K562 (cell line): Measurements from ENCODE around the gene GABRR2. TPM values are rescaled to one million over a fixed set of nuclear protein-coding genes. Genes with fewer than 3 reads are reported as not detected.

Experiments
- BCOR ChIP-seq: fragments of 450-650 bp; IDR thresholded peaks from 2 replicates; pipeline ENCODE4 v1.6.1; 2016
- C11orf30 ChIP-seq: fragments of 450-650 bp; IDR thresholded peaks from 2 replicates; pipeline ENCODE4 v1.6.1; 2016; ENCODE audit warnings: low read depth, mild to moderate bottlenecking
- CCNT2 ChIP-seq: IDR thresholded peaks from 2 replicates; pipeline ENCODE4 v1.6.1; 2011; ENCODE audit warnings: borderline replicate concordance, low read depth, mild to moderate bottlenecking, moderate library complexity, mixed read lengths, low read length; ENCODE audit not compliant: insufficient read length; ENCODE audit errors: extremely low read depth
- CTCFL ChIP-seq: IDR thresholded peaks from 2 replicates; pipeline ENCODE4 v1.6.1; 2011; ENCODE audit warnings: borderline replicate concordance, low read depth, mild to moderate bottlenecking, moderate library complexity, low read length; ENCODE audit not compliant: insufficient read depth, poor library complexity, severe bottlenecking
- ESRRA ChIP-seq: fragments of 450-650 bp; IDR thresholded peaks from 2 replicates; pipeline ENCODE4 v1.6.1; 2014; ENCODE audit warnings: low read depth, mild to moderate bottlenecking, moderate library complexity, borderline replicate concordance
- ESRRB ChIP-seq: fragments of 250-450 bp; sonication (Bioruptor Pico); IDR thresholded peaks from 2 replicates; pipeline ENCODE4 v1.5.0; 2020; ENCODE audit warnings: mild to moderate bottlenecking, moderate library complexity, borderline replicate concordance
- FOS ChIP-seq: IDR thresholded peaks from 3 replicates; pipeline ENCODE4 v1.6.1; 2011; ENCODE audit not compliant: insufficient read length; ENCODE audit errors: extremely low read depth
- MAFG ChIP-seq: fragments of 450-650 bp; conservative IDR thresholded peaks from 2 replicates; pipeline ENCODE4 v1.6.1; 2016; ENCODE audit warnings: missing genetic modification characterization, missing compliant biosample characterization
- MCM5 ChIP-seq: fragments of 450-650 bp; IDR thresholded peaks from 2 replicates; pipeline ENCODE4 v1.6.1; 2016; ENCODE audit warnings: low read depth
- MYBL2 ChIP-seq, 2 experiments: fragments of 450-650 bp in 1 of 2; sonication (generic) in 1 of 2; formaldehyde crosslinking in 1 of 2; IDR thresholded peaks; 2 replicates each; pipeline versions ENCODE4 v1.6.1 to v1.8.1; 2017 to 2022; ENCODE audit warnings: borderline replicate concordance in 1 of 2, inconsistent platforms in 1 of 2, low read depth in 1 of 2, mild to moderate bottlenecking in 1 of 2, missing genetic modification reagents in 1 of 2, moderate library complexity in 1 of 2
- NFE2 ChIP-seq: IDR thresholded peaks from 2 replicates; pipeline ENCODE4 v1.6.1; 2014; ENCODE audit warnings: antibody characterized with exemption, low read depth
- NFE2L1 ChIP-seq: fragments of 450-650 bp; IDR thresholded peaks from 2 replicates; pipeline ENCODE4 v1.6.1; 2016; ENCODE audit warnings: missing genetic modification characterization, low read depth, mild to moderate bottlenecking, missing compliant biosample characterization, moderate library complexity, borderline replicate concordance
- RB1 ChIP-seq: fragments of 450-650 bp; IDR thresholded peaks from 2 replicates; pipeline ENCODE4 v1.6.1; 2017; ENCODE audit warnings: low read depth, mild to moderate bottlenecking
- SMARCA4 ChIP-seq: fragments of 450-650 bp; IDR thresholded peaks from 2 replicates; pipeline ENCODE4 v1.6.1; 2016
- XRCC5 ChIP-seq: fragments of 200-400 bp; formaldehyde crosslinking; IDR thresholded peaks from 2 replicates; pipeline ENCODE4 v1.6.1; 2017; ENCODE audit warnings: low read depth, mild to moderate bottlenecking, low read length
- ZNF165 ChIP-seq: fragments of 250-450 bp; sonication (Bioruptor Pico); IDR thresholded peaks from 2 replicates; pipeline ENCODE4 v1.4.0; 2020; ENCODE audit warnings: borderline replicate concordance
- ZNF224 ChIP-seq: sonication (generic); formaldehyde crosslinking; IDR thresholded peaks from 2 replicates; pipeline ENCODE4 v1.8.0; 2022; ENCODE audit warnings: mild to moderate bottlenecking, missing genetic modification reagents
- ZNF316 ChIP-seq: fragments of 450-650 bp; IDR thresholded peaks from 2 replicates; pipeline ENCODE4 v1.6.1; 2016
- ZSCAN32 ChIP-seq: fragments of 450-650 bp; formaldehyde crosslinking; IDR thresholded peaks from 2 replicates; pipeline ENCODE4 v1.4.0; 2020; ENCODE audit warnings: mild to moderate bottlenecking, moderate library complexity
- polyA plus RNA-seq, 8 experiments: library from polyadenylated mRNA; depleted of rRNA in 4 of 8; stranded (reverse) in 5 of 8; unstranded in 3 of 8; fragments of >200 nt; fragmentation: Nextera tagmentation in 2 of 8; fragmentation: Illumina TruSeq in 1 of 8; extraction: Ambion mirVana in 2 of 8; extraction: Trizol in 1 of 8; gene quantifications; 2 replicates each; pipeline versions ENCODE4 v1.2.1 to v1.2.3, GENCODE V29; 2011 to 2014; ENCODE audit warnings: inconsistent platforms in 1 of 8, missing spikeins in 1 of 8
- total RNA-seq, 7 experiments: library from RNA; depleted of rRNA in 6 of 7; stranded (reverse); fragments of >200 nt in 6 of 7; fragmentation: Illumina TruSeq in 2 of 7; extraction: Trizol in 2 of 7; gene quantifications; 2 replicates each; pipeline versions ENCODE4 v1.2.1 to v1.2.3, GENCODE V29; 2011 to 2021; ENCODE audit warnings: low replicate concordance in 1 of 7

Gene GABRR2
- total and polyA plus RNA-seq, 9 of the 15 experiments (the other 6 are each of a cell fraction or from before 2014, with no cell fraction given): 0.09 to 0.13 (median 0.10) TPM; not detected in 6

GRCh38 chr6:89347825-89348224 is 32.7 kb upstream of the GABRR2 start (continued):
- no peak for TF ChIP-seq MYBL2 (IDR thresholded peaks at IDR 0.05; ENCODE audit: low read depth)
- no peak for TF ChIP-seq MYBL2 (CRISPR knock-in tag; IDR thresholded peaks at IDR 0.05; ENCODE audit: borderline replicate concordance)
- peak; percentile 77 for TF ChIP-seq MAFG (tag)
- TF ChIP-seq NFE2L1: no peak
- no peak for TF ChIP-seq ZNF224
- 0 out of 2 replicates have a peak, but pooled peaks have one; percentile 5 for TF ChIP-seq NFE2
- no peak for TF ChIP-seq FOS
- no peak for TF ChIP-seq ESRRB (CRISPR knock-in tag)
- no peak for TF ChIP-seq BCOR
- TF ChIP-seq C11orf30: peak; percentile 74
- no peak for TF ChIP-seq CCNT2
- TF ChIP-seq CTCFL: no peak
- TF ChIP-seq XRCC5: no peak
- no peak for TF ChIP-seq ZSCAN32
- TF ChIP-seq ZNF165: no peak
- no peak for TF ChIP-seq RB1
- no peak for TF ChIP-seq MCM5
- peak; percentile 83 for TF ChIP-seq ZNF316
- TF ChIP-seq ESRRA: no peak
- no peak for TF ChIP-seq SMARCA4
